DOHH2 (cell line): Measurements from ENCODE around the gene TBCK.

Experiments
- CTCF ChIP-seq: fragments of 200-600 bp; sonication (generic); IDR thresholded peaks from one replicate; pipeline ENCODE4 v1.5.1; 2014; ENCODE audit warnings: antibody characterized with exemption, mild to moderate bottlenecking, low read depth, low read length; ENCODE audit not compliant: poor library complexity, severe bottlenecking
- EZH2phosphoT487 ChIP-seq: fragments of 200-600 bp; sonication (generic); IDR thresholded peaks from 2 replicates; pipeline ENCODE4 v1.6.1; 2017; ENCODE audit warnings: borderline replicate concordance, mild to moderate bottlenecking, antibody characterized with exemption, low read length, moderate library complexity, mixed read lengths

GRCh38 chr4:106238820-106239420 is 77.1 kb downstream of the TBCK start:
- TF ChIP-seq CTCF: peak; percentile 68
- no peak for TF ChIP-seq EZH2phosphoT487
